Left ventricle myocardium inferior (tissue), 1 donor: ENCODE measurements around the gene CCDC86. TPM values are rescaled to one million over a fixed set of nuclear protein-coding genes. Genes with fewer than 3 reads are reported as not detected.

Experiments used
- DNase-seq: peaks from one replicate; pipeline ENCODE4 v3.0.0-alpha.2; 2020
- H3K27ac ChIP-seq: fragments of 200-600 bp; replicated peaks from 2 replicates; pipeline ENCODE4 v1.8.0; 2021
- H3K27me3 ChIP-seq: fragments of 200-600 bp; 2 replicates; pipeline ENCODE4 v1.8.0; 2021; ENCODE audit warnings: low read depth
- H3K36me3 ChIP-seq: fragments of 200-600 bp; 2 replicates; pipeline ENCODE4 v1.8.0; 2021
- H3K4me1 ChIP-seq: fragments of 200-600 bp; 2 replicates; pipeline ENCODE4 v1.8.0; 2021
- H3K4me3 ChIP-seq: fragments of 200-600 bp; 2 replicates; pipeline ENCODE4 v1.8.0; 2021; ENCODE audit warnings: mild to moderate bottlenecking, moderate library complexity
- H3K9me3 ChIP-seq: fragments of 200-600 bp; replicated peaks from 2 replicates; pipeline ENCODE4 v1.8.0; 2021
- CTCF ChIP-seq: fragments of 200-600 bp; IDR thresholded peaks from 2 replicates; pipeline ENCODE4 v1.8.0; 2021; ENCODE audit warnings: antibody characterized with exemption, mild to moderate bottlenecking, borderline replicate concordance
- intact Hi-C: fragments of 100-400 bp; cut with micrococcal nuclease; formaldehyde crosslinking; loops from one replicate; pipeline ENCODE4 v1.11.0; 2022
- long read RNA-seq: library from polyadenylated mRNA; unstranded; transcript quantifications from one replicate; pipeline ENCODE4 v2.0.0, GENCODE V29; 2021
- total RNA-seq: library from RNA; stranded (reverse); fragmentation: NEBNext Ultra II Directional; extraction: Animal tissue kit (Norgen Biotek cat#: 25700); gene quantifications from one replicate; pipeline ENCODE4 v1.2.1, GENCODE V29; 2021
- donor health status: DM: no; HTN: yes; CAD: no; lungs with severe emphysema.

The CCDC86 gene
- 9.3 TPM for total RNA-seq
- long read RNA-seq, transcript CCDC86-201 (4 exons, 1,893 nt) = major isoform, 22 of 22 reads
- long read RNA-seq, partial matches to known transcripts = 0 of 22 reads
- long read RNA-seq, other reads (novel, unspliced or antisense) = 0 of 22 reads

GRCh38 chr11:60841797-60842667 is at the start of gene CCDC86:
CCDC86 (plus strand) TSS chr11:60842113; CDS start chr11:60842125, 12 bp downstream.
- no peaks in the 10 kb centered on the region for H3K9me3 ChIP-seq
- peak; percentile 97 for DNase-seq
- intact Hi-C loops = no loop called here
- H3K4me1 ChIP-seq = peaks cover 50% of the 10 kb centered on the region
- H3K27me3 ChIP-seq = no peaks in the 10 kb centered on the region
- no peaks in the 10 kb centered on the region for H3K36me3 ChIP-seq
- TF ChIP-seq CTCF = no peak
- H3K27ac ChIP-seq = peak within 1 kb of the TSS; percentile 88
- peak within 1 kb of the TSS; percentile 88 for H3K4me3 ChIP-seq

GRCh38 chr11:60792521-60792920 is 49.4 kb upstream of the CCDC86 start:
- Histone ChIP-seq H3K27me3 (peaks cover 5% of the 10 kb centered on the region), H3K9me3 (peaks cover 5% of the 10 kb centered on the region), H3K36me3 (no peaks in the 10 kb centered on the region), H3K4me3 (no peak overlapping the region), H3K4me1 (peaks cover 9% of the 10 kb centered on the region), H3K27ac (no peak overlapping the region)
- intact Hi-C loops = no loop called here
- no peak for DNase-seq
- no peak for TF ChIP-seq CTCF

GRCh38 chr11:60795291-60795690 is 46.6 kb upstream of the CCDC86 start:
- H3K27me3 ChIP-seq = peaks cover 26% of the 10 kb centered on the region
- H3K36me3 ChIP-seq = no peaks in the 10 kb centered on the region
- TF ChIP-seq CTCF = no peak
- DNase-seq = no peak
- intact Hi-C loops = no loop called here
- H3K9me3 ChIP-seq = peaks cover 6% of the 10 kb centered on the region
- no peak overlapping the region for H3K27ac ChIP-seq
- no peak overlapping the region for H3K4me3 ChIP-seq
- H3K4me1 ChIP-seq = no peaks in the 10 kb centered on the region

- H3K27me3 ChIP-seq = peaks cover 46% of the 10 kb centered on the region
- H3K36me3 ChIP-seq = no peaks in the 10 kb centered on the region
- no peaks in the 10 kb centered on the region for H3K4me1 ChIP-seq
- no peak overlapping the region for H3K4me3 ChIP-seq
- no peak for DNase-seq
- H3K27ac ChIP-seq = no peak overlapping the region
- intact Hi-C loops = no loop called here
- H3K9me3 ChIP-seq = peaks cover 6% of the 10 kb centered on the region
- TF ChIP-seq CTCF = no peak
Observed at GRCh38 chr11:60797846-60798630, 43.9 kb upstream of the CCDC86 start.

- no peak for TF ChIP-seq CTCF
- Histone ChIP-seq H3K36me3 (no peaks in the 10 kb centered on the region), H3K27ac (no peak overlapping the region), H3K4me1 (no peaks in the 10 kb centered on the region), H3K9me3 (peaks cover 6% of the 10 kb centered on the region), H3K27me3 (peaks cover 49% of the 10 kb centered on the region), H3K4me3 (no peak overlapping the region)
- intact Hi-C loops = no loop called here
- no peak for DNase-seq
Observed at GRCh38 chr11:60798631-60799030, 43.3 kb upstream of the CCDC86 start.
